ENCODE data around the gene PHACTR1. TPM values are rescaled to one million over a fixed set of nuclear protein-coding genes. Genes with fewer than 3 reads are reported as not detected.

Gene PHACTR1
- total RNA-seq, 2 experiments from 2014 or later, result 1.3 to 2.3 TPM

- ChIA-PET POLR2A (no interaction called here), CTCF (no interaction called here)
- DNase-seq (no peak), ATAC-seq (ENCODE audit: poor library complexity) (no peak)
- H3K4me1 Mint-ChIP-seq (ENCODE audit: low read depth), result no peaks in the 10 kb centered on the region
- Histone ChIP-seq H3K4me1 (ENCODE audit: insufficient read depth, low read length) (peaks cover 2% of the 10 kb centered on the region), H3K27ac (ENCODE audit: low read depth in 1 of 2, low read length in 2 of 2) (no peak overlapping the region), H3K4me3 (ENCODE audit: low read length) (no peak overlapping the region), H3K36me3 (ENCODE audit: insufficient read depth, low read length) (no peaks in the 10 kb centered on the region), H3K9me3 (ENCODE audit: control insufficient read depth in 1 of 2, insufficient read depth in 1 of 2, low read length in 2 of 2) (no peaks in the 10 kb centered on the region), H3K27me3 (ENCODE audit: control insufficient read depth in 1 of 2, insufficient read depth in 2 of 2, low read length in 2 of 2) (peaks cover 0 to 8% of the 10 kb centered on the region in 2 experiments)
- no peak for TF ChIP-seq CTCF (IDR thresholded peaks at IDR 0.05)
- no peak overlapping the region for H3K27ac Mint-ChIP-seq
- H3K4me3 Mint-ChIP-seq, result no peak overlapping the region
- H3K9me3 Mint-ChIP-seq, result no peaks in the 10 kb centered on the region
- intact Hi-C loops (cut with DNase I, micrococcal nuclease), result no loop called here
- peaks cover 18% of the 10 kb centered on the region for H3K27me3 Mint-ChIP-seq
- no peaks in the 10 kb centered on the region for H3K36me3 Mint-ChIP-seq (ENCODE audit: low read depth)
Measured at GRCh38 chr6:13175087-13175486, 458.5 kb downstream of the PHACTR1 start.

- no peaks in the 10 kb centered on the region for H3K9me3 Mint-ChIP-seq
- no peak for TF ChIP-seq CTCF (IDR thresholded peaks at IDR 0.05)
- H3K4me1 Mint-ChIP-seq (ENCODE audit: low read depth), result no peaks in the 10 kb centered on the region
- no peaks in the 10 kb centered on the region for H3K36me3 Mint-ChIP-seq (ENCODE audit: low read depth)
- CTCF ChIA-PET, result no interaction called here
- POLR2A ChIA-PET, result no interaction called here
- peaks cover 17% of the 10 kb centered on the region for H3K27me3 Mint-ChIP-seq
- Histone ChIP-seq H3K36me3 (ENCODE audit: insufficient read depth, low read length) (no peaks in the 10 kb centered on the region), H3K9me3 (ENCODE audit: control insufficient read depth in 1 of 2, insufficient read depth in 1 of 2, low read length in 2 of 2) (no peaks in the 10 kb centered on the region), H3K27me3 (ENCODE audit: control insufficient read depth in 1 of 2, insufficient read depth in 2 of 2, low read length in 2 of 2) (peaks cover 0 to 8% of the 10 kb centered on the region in 2 experiments), H3K4me1 (ENCODE audit: insufficient read depth, low read length) (peaks cover 2% of the 10 kb centered on the region), H3K4me3 (ENCODE audit: low read length) (no peak overlapping the region), H3K27ac (ENCODE audit: low read depth in 1 of 2, low read length in 2 of 2) (no peak overlapping the region)
- intact Hi-C loops (cut with DNase I, micrococcal nuclease), result no loop called here
- no peak overlapping the region for H3K27ac Mint-ChIP-seq
- ATAC-seq (ENCODE audit: poor library complexity) (no peak), DNase-seq (no peak)
- H3K4me3 Mint-ChIP-seq, result no peak overlapping the region
Measured at GRCh38 chr6:13175759-13176158, 459.2 kb downstream of the PHACTR1 start.

GRCh38 chr6:13177664-13178063 is 461.1 kb downstream of the PHACTR1 start:
- Histone ChIP-seq H3K27me3 (ENCODE audit: control insufficient read depth in 1 of 2, insufficient read depth in 2 of 2, low read length in 2 of 2) (peaks cover 0 to 8% of the 10 kb centered on the region in 2 experiments), H3K4me1 (ENCODE audit: insufficient read depth, low read length) (peaks cover 2% of the 10 kb centered on the region), H3K36me3 (ENCODE audit: insufficient read depth, low read length) (no peaks in the 10 kb centered on the region), H3K27ac (ENCODE audit: low read depth in 1 of 2, low read length in 2 of 2) (no peak overlapping the region), H3K4me3 (ENCODE audit: low read length) (no peak overlapping the region), H3K9me3 (ENCODE audit: control insufficient read depth in 1 of 2, insufficient read depth in 1 of 2, low read length in 2 of 2) (no peaks in the 10 kb centered on the region)
- Mint-ChIP-seq H3K27ac (no peak overlapping the region), H3K27me3 (peaks cover 16% of the 10 kb centered on the region), H3K9me3 (no peaks in the 10 kb centered on the region), H3K4me3 (no peak overlapping the region), H3K36me3 (ENCODE audit: low read depth) (no peaks in the 10 kb centered on the region), H3K4me1 (ENCODE audit: low read depth) (no peaks in the 10 kb centered on the region)
- no peak for TF ChIP-seq CTCF (IDR thresholded peaks at IDR 0.05)
- intact Hi-C loops (cut with DNase I, micrococcal nuclease), result no loop called here
- POLR2A ChIA-PET, result no interaction called here
- ATAC-seq (ENCODE audit: poor library complexity), result no peak
- CTCF ChIA-PET, result interaction anchor here (0.6 to 1.1 kb wide), 2 partner anchors 10 to 23 kb away, joined by 3 to 4 read pairs; no protein-coding TSS in a partner anchor
- DNase-seq, result no peak

Measured in CD4-positive, alpha-beta T cell (primary cell).